ENCODE results near the gene TSEN2.
"Not testable (repeated sequence)": the region's sequence is repeated elsewhere in the genome, so short reads cannot be mapped to it uniquely, and the experiment has no call there.

The TSEN2 gene

DNA sequence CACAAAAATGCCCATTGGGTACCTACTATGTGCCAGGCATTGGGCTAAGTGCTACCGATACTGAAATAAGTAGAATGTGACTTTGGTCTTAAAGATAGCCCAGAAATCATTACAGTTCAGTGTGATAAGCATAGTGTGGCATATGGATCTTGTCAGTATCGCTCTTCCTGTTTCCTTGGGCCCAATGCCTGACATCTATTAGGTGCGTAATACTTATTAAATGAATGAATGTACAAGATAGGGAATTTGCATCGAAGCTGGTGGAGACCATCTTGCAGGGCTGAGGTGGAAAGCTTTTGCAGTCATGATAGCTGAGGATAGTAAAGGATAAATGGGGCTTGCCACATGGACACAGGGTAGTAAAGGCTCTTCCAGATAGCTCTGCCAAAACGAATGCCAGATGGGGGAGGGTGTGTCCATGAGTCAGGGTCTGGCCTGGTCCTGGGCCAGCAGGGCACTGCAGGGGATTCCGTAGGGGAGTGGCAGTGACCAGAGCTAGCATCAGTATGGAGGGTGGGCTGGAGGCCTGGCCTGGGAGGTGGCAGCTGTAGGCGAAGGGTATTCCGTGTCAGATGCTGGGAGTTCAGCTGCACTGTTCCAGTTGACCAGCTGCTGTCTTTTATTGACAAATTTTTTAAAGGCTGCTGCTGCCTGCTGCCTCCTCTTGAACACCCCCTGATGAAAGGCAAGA is 23.5 kb downstream of the TSEN2 start:
- DNase-seq (ENCODE audit: low read depth), result no peak

DNA sequence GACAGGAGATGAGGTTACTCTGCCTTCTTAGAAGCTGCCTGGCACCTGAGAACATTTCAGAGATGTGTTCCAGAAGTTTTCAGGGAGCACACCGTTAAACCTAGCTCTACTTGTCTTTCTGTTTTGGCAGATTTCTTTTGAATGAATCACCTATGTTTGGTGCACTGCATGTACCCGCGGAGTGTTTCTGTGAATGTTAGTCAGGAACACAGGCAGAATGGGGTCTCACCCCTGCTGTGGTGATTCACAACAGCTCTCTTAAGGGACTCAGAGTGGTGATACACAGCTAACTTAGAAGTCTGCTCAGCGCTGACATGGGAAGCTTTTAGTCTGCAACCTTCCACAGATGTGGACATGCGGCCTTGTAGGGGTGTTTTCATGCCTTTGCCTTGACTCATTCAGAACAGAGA is 24.0 kb downstream of the TSEN2 start:
- no peak for DNase-seq (ENCODE audit: low read depth)

DNA sequence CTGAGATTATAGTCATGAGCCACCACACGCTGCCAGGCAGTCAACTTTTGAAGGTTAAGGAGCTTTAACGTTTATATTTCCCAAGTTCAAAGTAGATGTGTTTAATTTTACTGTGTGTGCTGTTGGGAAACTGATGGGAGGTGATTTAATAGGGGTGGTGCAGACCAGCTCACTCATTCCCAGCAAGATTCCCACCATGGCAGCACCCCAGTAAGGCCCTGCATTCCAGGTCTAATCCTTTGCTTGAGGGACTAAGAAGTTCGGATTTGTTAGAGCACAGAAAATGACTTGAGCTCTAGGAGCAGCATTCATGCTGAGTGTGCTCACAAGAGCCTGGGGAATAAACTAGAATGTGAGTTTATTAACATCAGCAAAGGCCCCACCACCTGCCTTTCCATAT is 25.2 kb downstream of the TSEN2 start:
- DNase-seq (ENCODE audit: low read depth), result no peak

DNA sequence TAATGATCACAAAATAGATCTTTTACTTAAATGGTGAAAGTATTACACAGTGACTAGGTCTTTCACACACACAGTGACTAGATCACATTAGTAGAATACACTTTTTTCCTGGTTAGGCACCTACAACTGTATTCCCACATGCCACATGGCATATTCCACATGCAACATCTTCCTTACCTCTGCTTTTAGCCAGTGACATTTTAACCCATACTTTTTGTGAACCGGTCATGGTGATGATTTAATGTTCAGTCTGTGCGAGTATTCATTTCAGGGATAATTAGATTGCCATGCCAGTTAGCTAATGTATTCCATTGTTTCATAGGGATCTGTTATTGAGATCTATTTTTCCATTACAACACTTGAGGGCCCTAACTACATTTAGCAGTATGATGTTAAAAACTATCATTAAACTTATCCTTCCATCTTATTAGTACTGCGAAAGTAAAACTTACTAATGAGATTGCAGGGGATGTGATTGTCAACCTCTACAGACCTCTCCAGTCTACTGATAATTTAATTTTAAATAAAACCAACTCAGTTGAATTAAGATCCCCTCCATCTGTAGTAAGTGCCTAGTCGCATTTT is 28.3 kb downstream of the TSEN2 start:
- DNase-seq (ENCODE audit: low read depth), result no peak

DNA sequence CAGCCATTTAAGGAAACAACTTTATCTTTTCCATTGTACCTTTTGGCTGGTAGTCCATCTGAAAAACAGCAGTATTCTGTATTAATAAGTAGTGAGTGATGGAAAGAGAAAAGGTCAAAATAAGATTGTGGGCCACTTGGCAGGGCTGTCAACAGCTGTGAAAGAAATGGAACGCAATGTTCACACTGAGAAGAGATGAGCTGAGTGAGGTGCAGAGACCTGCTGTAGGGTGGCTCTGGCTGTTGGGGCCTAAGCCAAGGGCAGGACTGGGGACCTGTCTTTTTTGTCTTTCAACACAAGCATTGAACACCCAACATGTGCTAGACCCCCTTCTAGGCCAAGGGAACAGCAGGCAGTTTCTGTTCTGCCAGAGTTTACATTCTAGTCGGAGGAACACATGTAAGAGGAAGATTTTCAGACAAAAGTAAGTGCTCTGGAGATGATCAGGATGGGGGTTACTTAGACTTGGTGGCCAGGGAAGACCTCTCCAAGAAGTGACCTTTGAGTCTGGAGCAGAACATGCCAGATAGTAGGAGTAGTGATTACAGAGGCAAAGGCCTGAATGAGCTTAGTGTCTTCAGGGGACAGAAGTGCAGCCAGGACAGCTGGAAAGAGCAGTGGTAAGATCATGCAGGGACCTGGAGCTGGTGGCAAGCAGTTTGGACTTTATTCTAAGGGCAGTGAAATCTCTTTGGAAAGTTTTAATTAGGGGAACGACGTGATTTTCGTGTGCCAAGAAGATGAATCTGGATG is 29.6 kb downstream of the TSEN2 start:
- no peak for DNase-seq (ENCODE audit: low read depth)

DNA sequence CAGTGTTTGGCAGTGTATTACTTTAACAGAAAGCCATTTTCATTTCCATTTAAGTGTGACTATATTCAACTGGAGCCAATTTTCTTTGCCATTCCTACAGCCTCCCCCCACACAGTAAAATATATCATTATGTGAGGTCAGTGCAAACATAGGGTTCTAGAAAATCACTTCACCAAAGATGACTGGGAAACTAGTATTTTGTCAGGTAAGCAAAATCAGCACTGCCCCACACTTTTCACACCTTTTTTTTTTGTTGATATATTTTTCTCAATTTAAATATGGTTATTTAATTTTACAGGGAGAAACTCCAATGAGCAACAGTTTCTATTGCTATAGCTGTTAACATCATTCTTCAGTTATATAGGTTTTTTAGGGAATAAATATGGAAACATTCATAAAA is 31.4 kb downstream of the TSEN2 start:
- DNase-seq (ENCODE audit: low read depth), result no peak

DNA sequence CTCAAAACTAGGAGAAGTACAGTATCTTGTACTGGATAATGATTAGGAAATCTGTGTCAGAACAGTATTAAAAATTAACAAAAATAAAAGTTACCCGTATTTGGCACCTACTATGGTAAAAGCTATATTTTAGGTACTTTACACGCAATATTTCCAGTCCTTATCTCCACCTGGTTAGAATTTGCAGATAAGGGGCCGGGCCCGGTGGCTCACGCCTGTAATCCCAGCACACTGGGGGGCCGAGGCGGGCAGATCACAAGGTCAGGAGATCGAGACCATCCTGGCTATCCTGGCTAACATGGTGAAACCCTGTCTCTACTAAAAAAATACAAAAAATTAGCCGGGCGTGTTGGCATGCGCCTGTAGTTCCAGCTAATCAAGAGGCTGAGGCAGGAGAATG is 32.6 kb downstream of the TSEN2 start:
- no peak for DNase-seq (ENCODE audit: low read depth)

DNA sequence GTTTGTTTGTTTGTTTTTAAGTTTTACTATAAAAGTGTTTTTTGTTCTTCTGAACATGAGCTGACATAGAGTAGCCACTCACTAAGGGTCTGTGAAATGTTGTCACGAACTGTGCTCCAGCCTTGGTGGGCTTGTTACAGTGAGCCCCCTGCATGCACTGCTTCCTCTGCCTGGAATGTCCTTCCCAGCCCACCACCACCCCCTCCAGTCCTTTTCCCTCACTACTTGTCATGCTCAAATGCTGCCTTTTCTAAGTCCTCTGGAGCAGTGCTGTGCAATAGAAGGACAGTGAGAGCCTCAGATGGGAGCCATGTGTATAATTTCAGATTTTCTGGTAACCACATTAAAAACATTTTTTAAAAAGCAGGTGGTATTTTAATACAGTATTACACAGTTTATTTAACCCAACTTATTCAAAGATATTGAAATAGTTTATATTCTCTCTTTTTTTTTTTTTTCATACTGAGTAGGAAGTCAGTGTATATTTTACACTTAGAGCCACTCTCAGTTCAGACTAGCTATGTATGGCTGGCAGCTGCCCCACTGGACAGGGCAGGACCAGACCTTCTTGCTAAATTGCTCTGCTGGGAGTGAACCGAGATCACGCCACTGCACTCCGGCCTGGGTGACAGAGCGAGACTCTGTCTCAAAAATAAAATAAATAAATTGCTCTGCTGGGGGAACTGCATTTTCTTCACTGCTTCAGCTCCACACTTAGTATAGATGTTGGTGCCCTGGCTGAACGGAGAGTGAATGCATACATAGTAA is 34.2 kb downstream of the TSEN2 start:
- no peak for DNase-seq (ENCODE audit: low read depth)

DNA sequence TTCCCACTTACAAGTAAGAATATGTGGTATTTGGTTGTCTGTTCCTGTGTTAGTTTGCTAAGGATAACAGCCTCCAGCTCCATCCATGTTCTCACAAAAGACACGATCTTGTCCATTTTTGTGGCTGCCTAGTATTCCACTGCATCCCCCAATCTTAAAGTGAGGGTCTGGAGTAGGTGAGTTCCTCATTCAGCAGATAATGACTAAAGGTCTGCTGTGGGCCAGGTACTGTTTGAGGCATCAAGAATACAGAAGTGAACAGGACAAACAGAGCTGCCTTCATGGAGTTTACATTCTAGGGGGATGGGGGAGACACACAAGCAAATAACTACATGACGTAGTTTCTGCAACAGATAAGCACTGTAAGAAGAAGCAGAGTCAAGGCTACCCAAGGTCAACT is 36.7 kb downstream of the TSEN2 start:
- no peak for DNase-seq (ENCODE audit: low read depth)

DNA sequence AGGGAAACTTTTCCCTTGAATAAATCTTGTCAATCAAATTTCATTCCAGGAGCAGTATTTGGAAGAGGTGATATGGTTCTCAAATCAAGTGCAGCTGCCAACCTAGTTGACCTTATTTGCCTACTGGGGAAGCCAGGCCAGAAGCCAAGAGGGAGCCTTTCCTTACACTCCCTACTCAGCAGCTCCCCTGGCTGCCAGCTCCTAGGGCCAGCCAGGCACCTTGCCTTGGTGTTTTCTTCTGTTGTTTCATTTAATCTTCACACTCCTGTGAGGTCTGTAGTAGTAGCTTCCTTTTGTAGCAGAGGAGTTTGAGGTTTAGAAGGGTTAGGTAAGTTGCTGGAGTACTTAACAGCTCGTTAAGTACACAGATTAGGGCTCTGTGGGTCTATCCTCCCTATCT is 38.4 kb downstream of the TSEN2 start:
- DNase-seq (ENCODE audit: low read depth), result no peak

DNA sequence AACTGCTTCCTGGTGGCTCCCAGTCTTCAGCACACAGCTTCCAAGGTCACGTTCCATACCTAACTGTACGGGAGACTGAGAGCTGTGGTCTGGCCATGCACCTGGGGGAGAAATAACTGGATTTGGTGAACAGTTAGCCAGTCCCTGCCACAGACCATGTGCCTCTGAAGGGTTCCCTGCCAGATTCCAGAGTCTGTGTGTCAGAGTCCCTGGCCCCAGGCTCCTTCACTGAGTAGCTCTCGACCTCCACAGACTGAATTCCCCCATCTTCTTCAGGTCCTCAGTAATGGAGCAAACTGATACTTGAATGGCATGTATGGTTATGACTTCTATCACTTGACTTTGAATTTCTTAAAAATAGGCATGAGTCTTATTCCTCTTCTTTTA is 43.5 kb downstream of the TSEN2 start:
- DNase-seq (ENCODE audit: low read depth), result no peak

DNA sequence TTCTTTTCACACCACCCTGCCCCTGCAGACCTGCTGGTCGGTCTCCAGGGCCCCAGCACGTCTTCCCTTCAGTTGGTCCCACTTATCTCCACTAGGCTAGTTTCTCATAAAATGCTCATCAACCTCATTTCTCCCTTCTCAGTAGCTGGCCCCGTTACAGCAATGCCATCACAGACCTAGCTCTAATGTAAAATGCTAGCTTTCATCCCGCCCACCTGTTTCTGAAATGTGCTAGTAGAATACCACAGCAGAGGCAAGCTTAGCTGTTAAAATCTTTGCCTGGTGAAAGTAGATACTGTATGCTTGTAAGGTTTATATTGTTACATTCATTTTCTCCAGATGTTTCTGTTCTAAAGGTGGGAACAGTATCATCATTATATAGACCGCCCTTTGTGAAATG is 47.9 kb downstream of the TSEN2 start:
- no peak for DNase-seq (ENCODE audit: low read depth)

DNA sequence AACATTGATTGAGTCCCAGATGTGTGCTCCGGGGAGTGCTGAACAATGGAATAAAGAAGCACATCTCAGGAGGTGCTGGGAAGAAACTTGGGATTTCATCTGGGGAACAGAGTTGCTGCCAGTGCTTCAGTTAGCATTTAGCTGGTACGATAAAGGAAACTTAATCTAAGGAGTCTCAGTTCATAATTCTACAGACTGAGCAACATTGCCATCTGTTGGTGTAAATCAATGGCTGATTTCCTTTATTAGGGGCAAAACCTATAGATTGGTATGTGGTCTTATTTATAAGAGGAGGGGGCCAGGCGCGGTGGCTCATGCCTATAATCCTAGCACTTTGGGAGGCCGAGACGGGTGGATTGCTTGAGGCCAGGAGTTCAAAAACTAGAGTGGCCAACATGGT is 52.1 kb downstream of the TSEN2 start:
- DNase-seq (ENCODE audit: low read depth), result no peak

DNA sequence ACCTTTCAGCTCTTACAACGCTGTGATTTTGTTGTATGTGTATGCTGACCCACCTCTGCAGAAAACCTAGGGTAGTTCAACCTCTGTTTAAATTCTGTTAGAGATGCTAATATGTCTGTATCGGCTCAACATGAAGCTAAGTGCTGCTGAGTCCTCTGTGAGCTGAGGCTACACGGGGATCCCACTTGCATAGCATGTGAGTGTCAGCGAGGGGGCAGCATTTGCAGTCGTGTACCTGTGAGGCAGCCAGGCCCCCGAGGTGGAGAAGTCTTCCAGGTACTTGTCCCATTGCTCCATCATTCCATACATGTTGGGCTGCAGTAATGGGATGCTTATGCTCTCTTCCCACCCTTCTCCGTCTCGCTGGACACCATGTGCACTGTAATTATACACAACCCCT is 57.3 kb downstream of the TSEN2 start:
- no peak for DNase-seq (ENCODE audit: low read depth)

DNA sequence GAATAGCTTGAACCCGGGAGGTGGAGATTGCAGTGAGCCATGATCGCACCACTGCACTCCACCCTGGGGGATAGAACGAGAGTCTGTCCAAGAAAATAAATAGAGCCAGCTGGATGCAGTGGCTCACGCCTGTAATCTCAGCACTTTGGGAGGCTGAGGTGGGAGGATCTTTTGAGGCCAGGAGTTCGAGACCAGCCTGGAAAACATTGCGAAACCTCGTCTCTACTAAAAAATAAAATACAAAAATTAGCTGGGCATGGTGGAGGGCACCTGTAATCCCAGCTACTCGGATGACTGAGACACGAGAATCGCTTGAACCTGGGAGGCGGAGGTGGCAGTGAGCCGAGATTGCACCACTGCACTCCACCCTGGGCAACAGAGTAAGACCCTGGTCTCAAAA is 59.2 kb downstream of the TSEN2 start:
- not testable (repeated sequence) for DNase-seq (ENCODE audit: low read depth)

DNA sequence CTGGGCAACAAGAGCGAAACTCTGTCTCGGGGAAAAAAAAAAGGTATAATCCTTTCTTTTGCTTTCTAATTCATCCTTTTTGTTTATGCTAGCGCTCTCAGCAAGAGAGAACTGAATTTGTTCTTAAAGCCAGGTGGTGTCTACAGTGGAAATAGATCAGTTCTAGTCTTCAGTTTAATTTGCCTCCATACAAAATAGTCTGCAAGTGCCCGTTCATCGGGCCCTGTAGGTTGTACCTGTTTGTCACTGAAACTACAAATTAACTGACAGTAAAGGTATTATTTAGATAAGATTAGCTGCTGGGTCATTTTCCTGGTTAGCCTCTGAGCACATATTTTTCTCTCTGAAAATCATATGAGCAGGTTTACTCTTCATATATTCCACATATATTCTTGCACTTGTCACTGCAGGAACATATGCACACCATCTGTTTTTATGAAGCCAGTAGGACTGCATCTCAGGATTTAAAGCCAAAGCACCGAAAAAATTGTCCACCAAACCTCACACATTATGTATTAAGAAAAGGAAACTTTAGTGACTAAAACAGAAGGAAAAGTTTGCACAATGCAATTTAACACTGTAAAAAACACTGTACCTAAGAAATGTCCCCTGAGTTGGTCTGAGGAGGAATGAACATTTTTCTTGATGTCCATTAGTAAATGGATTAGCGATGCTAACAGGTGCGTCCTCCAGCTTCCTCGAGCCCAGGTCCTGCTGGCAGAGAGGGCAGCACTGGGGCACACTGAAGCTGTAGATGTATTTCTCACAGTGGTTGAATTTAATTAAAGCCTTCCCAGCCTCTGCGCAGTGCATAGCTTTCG is 60.6 kb downstream of the TSEN2 start:
- no peak for DNase-seq (ENCODE audit: low read depth)

DNA sequence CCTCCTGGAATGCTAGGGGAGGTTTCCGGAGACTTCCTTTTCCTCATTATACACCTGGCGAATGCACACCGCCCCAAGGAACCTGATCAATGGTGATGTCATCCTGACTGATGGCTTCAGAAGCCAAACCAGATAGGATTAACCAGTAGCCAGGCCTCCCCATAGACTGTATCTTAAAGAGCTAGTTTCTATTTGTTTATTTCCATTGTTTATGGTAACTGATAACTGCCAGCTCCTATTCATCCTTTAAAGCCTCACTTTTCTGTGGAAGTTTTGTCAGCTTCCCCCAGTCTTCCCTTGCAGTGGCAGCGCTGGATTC is 61.2 kb downstream of the TSEN2 start, which contains the start of gene MKRN2OS:
Gene MKRN2OS, minus strand, starts transcription at position 27 of the 319 bp plus-strand sequence. CDS start 35 bp downstream, outside the sequence.
- DNase-seq (ENCODE audit: low read depth), result no peak

DNA sequence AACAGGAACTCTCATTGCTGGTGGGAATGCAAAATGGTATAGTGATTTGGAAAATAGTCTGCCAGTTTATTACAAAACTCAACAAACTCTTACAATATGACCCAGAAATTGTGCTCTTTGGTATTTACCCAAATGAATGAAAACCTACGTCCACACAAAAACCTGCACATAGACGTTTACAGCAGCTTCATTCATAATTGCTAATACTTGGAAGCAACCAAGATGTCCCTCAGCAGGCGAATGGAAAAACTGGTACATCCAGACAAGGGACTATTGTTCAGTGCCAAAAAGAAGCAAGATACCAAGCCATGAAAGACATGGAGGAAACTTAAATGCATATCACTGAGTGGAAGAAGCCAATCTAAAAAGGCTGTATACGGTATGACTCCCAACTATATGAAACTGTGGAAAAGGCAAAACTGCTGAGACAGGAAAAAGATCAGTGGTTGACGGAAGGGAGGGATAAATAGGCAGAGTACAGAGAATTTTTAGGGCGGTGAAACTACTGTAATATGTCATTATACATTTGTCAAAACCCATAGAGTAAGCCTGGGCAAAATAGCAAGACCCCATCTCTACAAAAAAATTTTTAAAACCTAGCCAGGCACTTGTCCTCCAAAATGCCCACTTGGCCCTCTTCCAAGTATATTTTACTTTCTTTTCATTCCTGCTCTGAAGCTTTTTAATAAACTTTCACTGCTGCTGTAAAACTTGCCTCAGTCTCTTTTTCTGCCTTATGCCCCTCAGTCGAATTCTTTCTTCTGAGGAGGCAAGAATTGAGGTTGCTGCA is 65.9 kb downstream of the TSEN2 start:
- DNase-seq (ENCODE audit: low read depth), result no peak

DNA sequence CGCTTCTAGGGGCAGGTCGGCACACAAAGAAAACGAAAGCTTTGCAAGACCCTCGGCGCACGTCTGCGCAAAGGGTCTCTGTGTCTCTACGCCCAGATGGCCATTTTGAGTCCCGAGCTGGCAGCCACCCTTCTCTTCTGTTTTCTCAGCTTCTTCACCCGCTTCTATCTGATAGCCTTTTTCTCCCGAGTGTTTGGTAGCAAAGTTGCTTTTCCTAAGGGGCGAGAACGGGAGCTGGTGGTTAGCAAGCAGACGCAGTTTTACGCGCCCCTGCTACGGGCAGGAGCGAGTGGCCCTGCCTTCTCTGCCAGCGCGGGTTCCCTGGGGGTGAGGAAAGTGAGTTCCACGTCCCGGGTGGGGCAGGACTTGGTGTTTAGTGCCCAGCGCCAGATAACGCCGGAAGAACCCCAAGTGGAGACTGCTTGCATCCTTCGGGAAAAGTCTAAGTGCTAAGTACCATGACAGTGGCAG is 69.7 kb downstream of the TSEN2 start:
- DNase-seq (ENCODE audit: low read depth), result no peak

DNA sequence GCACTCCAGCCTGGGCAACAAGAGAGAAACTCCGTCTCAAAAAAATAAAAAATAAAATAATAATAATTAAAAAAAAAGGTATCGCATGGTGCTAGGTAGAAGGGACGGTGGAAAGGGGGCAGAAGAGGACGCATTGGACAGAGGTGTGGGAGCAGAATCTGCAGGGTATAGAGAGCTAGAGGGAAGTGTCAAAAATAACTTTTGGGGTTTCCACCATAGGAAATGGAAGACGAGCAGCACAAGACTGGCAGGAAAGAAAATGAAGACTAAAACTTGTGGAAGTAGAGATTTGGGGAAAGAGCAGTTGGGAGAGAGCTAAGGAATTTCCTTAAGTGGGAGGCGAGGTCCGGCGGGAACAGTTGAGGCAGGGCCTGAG is 72.0 kb downstream of the TSEN2 start:
- no peak for DNase-seq (ENCODE audit: low read depth)
